Skeletal muscle satellite cell (primary cell): ENCODE data around the gene APOA4.
A peak's percentile ranks its signal among the peaks of the same experiment; 100 is the strongest.

ENCODE experiments used
- H3K27me3 ChIP-seq: 2 replicates; pipeline ENCODE4 v1.7.0; 2013; ENCODE audit warnings: low read length; ENCODE audit not compliant: control insufficient read depth, insufficient read depth
- H3K36me3 ChIP-seq: 2 replicates; pipeline ENCODE4 v1.7.0; 2013; ENCODE audit warnings: mild to moderate bottlenecking, control low read depth, low read length; ENCODE audit not compliant: insufficient read depth
- H3K4me1 ChIP-seq: 2 replicates; pipeline ENCODE4 v1.7.0; 2013; ENCODE audit warnings: low read length; ENCODE audit not compliant: control insufficient read depth, insufficient read depth
- H3K4me2 ChIP-seq: 2 replicates; pipeline ENCODE4 v1.7.0; 2013; ENCODE audit warnings: mild to moderate bottlenecking, low read length
- H3K4me3 ChIP-seq: 2 replicates; pipeline ENCODE4 v1.7.0; 2013; ENCODE audit warnings: low read length
- H3K9ac ChIP-seq: 2 replicates; pipeline ENCODE4 v1.7.0; 2013; ENCODE audit warnings: mild to moderate bottlenecking, low read depth, low read length, moderate library complexity
- H3K9me3 ChIP-seq: replicated peaks from 2 replicates; pipeline ENCODE4 v1.7.0; 2013; ENCODE audit warnings: mild to moderate bottlenecking, control low read depth, low read length

Gene APOA4

GRCh38 chr11:116861539-116861938 is 38.4 kb upstream of the APOA4 start:
- peak overlapping the region; percentile 35 for H3K9ac ChIP-seq

GRCh38 chr11:116860303-116860702 is 37.2 kb upstream of the APOA4 start:
- Histone ChIP-seq H3K27me3 (no peaks in the 10 kb centered on the region), H3K9ac (no peak overlapping the region), H3K4me2 (no peak overlapping the region), H3K9me3 (no peaks in the 10 kb centered on the region), H3K36me3 (peaks cover 45% of the 10 kb centered on the region), H3K4me3 (no peak overlapping the region), H3K4me1 (peaks cover 33% of the 10 kb centered on the region)

More at GRCh38 chr11:116861539-116861938, 38.4 kb upstream of the APOA4 start:
- H3K4me3 ChIP-seq: no peak overlapping the region
- peaks cover 45% of the 10 kb centered on the region for H3K36me3 ChIP-seq
- H3K27me3 ChIP-seq: no peaks in the 10 kb centered on the region
- H3K4me1 ChIP-seq: peaks cover 43% of the 10 kb centered on the region
- H3K4me2 ChIP-seq: no peak overlapping the region
- no peaks in the 10 kb centered on the region for H3K9me3 ChIP-seq

- Histone ChIP-seq H3K27me3 (no peaks in the 10 kb centered on the region), H3K9ac (no peak overlapping the region), H3K36me3 (peaks cover 44% of the 10 kb centered on the region), H3K9me3 (no peaks in the 10 kb centered on the region), H3K4me1 (peaks cover 26% of the 10 kb centered on the region), H3K4me2 (no peak overlapping the region), H3K4me3 (no peak overlapping the region)
Observed at GRCh38 chr11:116859175-116859574, 36.1 kb upstream of the APOA4 start.

- H3K4me1 ChIP-seq: peaks cover 34% of the 10 kb centered on the region
- no peaks in the 10 kb centered on the region for H3K9me3 ChIP-seq
- no peak overlapping the region for H3K9ac ChIP-seq
- peaks cover 36% of the 10 kb centered on the region for H3K36me3 ChIP-seq
- H3K4me3 ChIP-seq: no peak overlapping the region
- H3K27me3 ChIP-seq: no peaks in the 10 kb centered on the region
- H3K4me2 ChIP-seq: no peak overlapping the region
Observed at GRCh38 chr11:116857936-116858335, 34.8 kb upstream of the APOA4 start.

- Histone ChIP-seq H3K4me2 (no peak overlapping the region), H3K27me3 (no peaks in the 10 kb centered on the region), H3K4me1 (peaks cover 37% of the 10 kb centered on the region), H3K36me3 (peaks cover 32% of the 10 kb centered on the region), H3K9ac (no peak overlapping the region), H3K4me3 (no peak overlapping the region), H3K9me3 (no peaks in the 10 kb centered on the region)
Observed at GRCh38 chr11:116857316-116857715, 34.2 kb upstream of the APOA4 start.

GRCh38 chr11:116856423-116856822 is 33.3 kb upstream of the APOA4 start:
- H3K9me3 ChIP-seq: no peaks in the 10 kb centered on the region
- no peak overlapping the region for H3K4me2 ChIP-seq
- H3K27me3 ChIP-seq: no peaks in the 10 kb centered on the region
- H3K4me3 ChIP-seq: no peak overlapping the region
- H3K36me3 ChIP-seq: peaks cover 28% of the 10 kb centered on the region
- H3K9ac ChIP-seq: no peak overlapping the region
- H3K4me1 ChIP-seq: peaks cover 37% of the 10 kb centered on the region

- H3K36me3 ChIP-seq: peaks cover 21% of the 10 kb centered on the region
- H3K27me3 ChIP-seq: no peaks in the 10 kb centered on the region
- no peak overlapping the region for H3K9ac ChIP-seq
- no peaks in the 10 kb centered on the region for H3K9me3 ChIP-seq
- peaks cover 34% of the 10 kb centered on the region for H3K4me1 ChIP-seq
- H3K4me3 ChIP-seq: no peak overlapping the region
- H3K4me2 ChIP-seq: no peak overlapping the region
Observed at GRCh38 chr11:116855413-116855812, 32.3 kb upstream of the APOA4 start.

GRCh38 chr11:116853461-116854073 is 30.5 kb upstream of the APOA4 start:
- H3K9ac ChIP-seq: peak overlapping the region; percentile 61
- H3K4me1 ChIP-seq: peaks cover 34% of the 10 kb centered on the region
- peaks cover 10% of the 10 kb centered on the region for H3K36me3 ChIP-seq

GRCh38 chr11:116852261-116853031 is 29.3 kb upstream of the APOA4 start:
- Histone ChIP-seq H3K9ac (peak overlapping the region; percentile 61), H3K4me1 (peaks cover 34% of the 10 kb centered on the region), H3K36me3 (peaks cover under 1% of the 10 kb centered on the region), H3K27me3 (no peaks in the 10 kb centered on the region), H3K4me3 (peak overlapping the region; percentile 25), H3K9me3 (no peaks in the 10 kb centered on the region), H3K4me2 (peak overlapping the region; percentile 56)

More at GRCh38 chr11:116853461-116854073, 30.5 kb upstream of the APOA4 start:
- H3K9me3 ChIP-seq: no peaks in the 10 kb centered on the region
- H3K4me2 ChIP-seq: peak overlapping the region; percentile 56
- H3K4me3 ChIP-seq: peak overlapping the region; percentile 12
- H3K27me3 ChIP-seq: no peaks in the 10 kb centered on the region

- Histone ChIP-seq H3K27me3 (no peaks in the 10 kb centered on the region), H3K4me2 (peak overlapping the region; percentile 56), H3K4me3 (no peak overlapping the region), H3K9ac (peak overlapping the region; percentile 61), H3K9me3 (no peaks in the 10 kb centered on the region), H3K4me1 (peaks cover 34% of the 10 kb centered on the region), H3K36me3 (peaks cover 7% of the 10 kb centered on the region)
Observed at GRCh38 chr11:116851626-116852025, 28.5 kb upstream of the APOA4 start.

- Histone ChIP-seq H3K4me3 (no peak overlapping the region), H3K36me3 (peaks cover 16% of the 10 kb centered on the region), H3K4me2 (no peak overlapping the region), H3K9ac (no peak overlapping the region), H3K27me3 (no peaks in the 10 kb centered on the region), H3K4me1 (peaks cover 33% of the 10 kb centered on the region), H3K9me3 (no peaks in the 10 kb centered on the region)
Observed at GRCh38 chr11:116849486-116849885, 26.4 kb upstream of the APOA4 start.
